HL-60/S4 treated with phorbol 12-myristate 13-acetate at 8.2 ng/mL for 4 days and 3 days (cell line): Measurements from ENCODE around the gene DNAJB9.

Source experiments
- in situ Hi-C: fragments of 300-500 bp; cut with MboI; formaldehyde crosslinking; loops from 2 replicates; pipeline ENCODE4 v1.15.0; 2022; ENCODE audit warnings: low sequenced_read_pairs

Gene DNAJB9

GRCh38 chr7:108565987-108566386 lies 3.7 kb upstream of the DNAJB9 start:
- in situ Hi-C loops = no loop called here

GRCh38 chr7:108568801-108569380 lies 783 bp upstream of the DNAJB9 start:
- in situ Hi-C loops = no loop called here

GRCh38 chr7:108570146-108570755 lies 577 bp downstream of the DNAJB9 start:
- in situ Hi-C loops = no loop called here

DNA sequence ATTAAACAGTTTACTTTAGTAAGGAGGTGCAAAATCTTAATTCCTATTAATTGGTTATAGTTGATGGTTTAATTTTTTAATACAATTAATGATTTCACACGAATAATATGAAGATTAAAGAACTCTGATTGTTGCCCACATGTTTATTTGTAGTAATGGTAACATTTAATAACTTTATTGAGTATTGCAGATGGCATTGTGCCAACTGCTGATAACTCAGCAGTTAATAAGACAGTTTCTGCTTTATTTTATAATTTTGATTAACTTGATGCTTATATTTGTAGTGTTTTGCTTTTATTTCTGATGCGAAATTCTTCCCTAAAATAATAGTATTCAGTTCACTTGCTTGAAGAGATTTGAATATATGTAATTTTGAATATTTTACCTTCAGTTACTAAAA lies 2.8 kb downstream of the DNAJB9 start:
- in situ Hi-C loops = no loop called here

DNA sequence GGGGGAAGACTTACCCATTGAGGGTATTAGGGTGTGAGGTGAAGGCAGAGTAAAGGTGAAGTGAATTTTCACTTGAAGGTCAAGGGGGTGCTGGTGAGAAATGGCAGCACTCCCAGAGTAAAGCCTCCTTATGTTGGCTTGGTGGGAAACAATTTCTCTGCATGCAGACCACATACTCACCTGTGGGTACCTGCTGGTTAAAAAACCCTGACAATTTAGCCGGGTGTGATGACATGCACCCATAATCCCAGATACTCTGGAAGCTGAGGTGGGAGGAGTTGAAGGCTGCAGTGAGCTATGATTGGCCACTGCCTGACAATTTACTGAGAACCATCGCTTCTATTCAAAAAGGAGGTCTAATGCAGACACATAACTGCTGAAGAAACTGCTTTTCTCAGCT lies 5.5 kb downstream of the DNAJB9 start:
- in situ Hi-C loops = no loop called here

DNA sequence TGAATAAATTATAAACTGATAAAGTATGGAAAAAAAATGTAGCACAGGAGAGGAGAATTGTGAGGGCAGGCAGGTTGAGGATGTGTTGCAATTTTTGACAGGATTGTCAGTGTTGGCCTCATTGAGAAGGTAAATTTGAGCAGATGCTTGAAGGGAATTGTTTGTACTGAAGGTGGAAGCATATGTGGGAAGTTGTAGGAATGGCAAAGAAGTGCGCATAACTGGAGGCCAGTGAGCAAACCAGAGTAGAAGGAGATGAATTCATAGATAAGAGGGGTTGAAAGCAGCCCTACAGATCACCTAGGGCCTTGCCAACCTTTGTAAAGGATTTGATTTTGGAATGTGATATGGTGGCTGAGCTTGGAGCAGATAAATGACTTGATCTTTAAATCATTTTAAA lies 6.4 kb downstream of the DNAJB9 start:
- in situ Hi-C loops = no loop called here

DNA sequence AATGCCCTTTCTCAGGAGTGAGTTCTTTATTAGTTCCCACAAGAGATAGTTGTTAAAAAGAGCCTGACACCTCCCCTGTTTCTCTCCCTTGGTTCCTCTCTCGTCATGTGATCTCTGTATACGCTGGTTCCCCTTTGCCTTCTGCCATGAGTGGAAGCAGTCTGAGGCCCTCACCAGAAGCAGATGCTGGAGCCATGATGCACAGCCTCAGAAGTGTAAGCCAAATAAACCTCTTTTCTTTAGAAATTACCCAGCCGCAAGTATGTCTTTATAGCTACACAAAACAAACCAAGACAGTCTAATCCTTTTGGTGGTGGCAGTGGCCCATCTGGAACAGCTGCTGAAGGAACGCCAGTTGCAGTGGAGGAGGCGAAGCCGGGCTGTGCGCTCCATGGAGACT lies 9.3 kb downstream of the DNAJB9 start:
- in situ Hi-C loops = no loop called here

GRCh38 chr7:108580298-108580697 lies 10.6 kb downstream of the DNAJB9 start:
- in situ Hi-C loops = no loop called here

DNA sequence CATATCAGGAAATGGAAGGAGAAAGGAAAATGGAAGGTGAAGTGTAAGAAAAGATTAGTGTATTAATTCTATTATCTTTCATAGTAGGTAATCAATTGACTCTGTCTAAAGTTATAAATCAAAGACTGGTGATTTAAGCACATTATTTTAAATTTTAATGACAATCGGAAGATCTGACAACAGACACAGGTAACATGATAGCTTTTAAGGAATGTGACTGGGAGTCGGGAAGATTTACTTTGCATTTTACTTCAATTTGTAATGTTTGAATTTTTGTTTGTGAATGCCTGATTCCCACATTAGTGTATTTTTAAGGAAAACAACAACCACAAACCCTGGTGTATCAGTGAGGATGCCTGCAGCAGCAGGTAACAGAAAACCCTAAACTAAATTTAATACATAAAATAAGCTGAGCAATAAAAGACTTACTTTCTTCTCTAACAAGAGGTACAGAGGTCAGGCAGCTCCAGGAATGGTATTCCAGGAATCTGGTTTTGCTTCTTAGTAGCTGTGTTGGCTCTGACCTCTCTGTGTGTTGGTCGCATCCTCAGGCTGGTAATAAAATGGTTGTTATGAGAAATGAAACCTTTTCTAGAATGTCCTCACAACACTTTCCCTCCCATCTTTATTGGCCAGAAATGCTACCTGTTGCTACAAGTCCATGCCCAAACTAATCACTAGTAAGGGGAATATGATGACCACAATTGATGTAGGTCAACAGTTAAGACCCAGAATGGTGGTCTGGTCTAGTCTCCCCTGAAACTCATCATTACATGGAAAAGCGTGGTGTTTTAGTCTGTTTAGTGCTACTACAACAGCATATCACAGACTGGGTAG lies 12.2 kb downstream of the DNAJB9 start:
- in situ Hi-C loops = no loop called here

DNA sequence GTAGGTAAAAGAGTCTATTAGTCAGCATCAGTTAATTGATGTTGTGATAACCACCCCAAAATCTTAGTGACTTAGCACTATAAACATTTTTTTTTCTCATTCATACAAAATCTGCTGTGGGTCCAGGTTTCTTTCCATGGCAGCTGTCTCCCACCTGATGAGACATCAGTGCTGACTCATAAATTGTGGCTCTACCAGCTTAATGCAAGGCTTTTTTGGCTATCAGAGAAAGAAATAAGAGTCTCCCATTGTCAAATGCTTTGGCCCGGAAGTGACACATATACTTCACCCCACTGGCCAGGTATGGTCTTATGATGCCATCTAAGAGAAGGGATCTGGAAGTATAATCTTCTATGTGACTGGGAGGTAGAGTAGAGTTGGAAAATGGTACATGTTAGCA lies 14.5 kb downstream of the DNAJB9 start:
- in situ Hi-C loops = no loop called here

- in situ Hi-C loops = no loop called here
Measured at GRCh38 chr7:108585843-108586242, 16.2 kb downstream of the DNAJB9 start.

- in situ Hi-C loops = no loop called here
Measured at GRCh38 chr7:108586274-108586710, 16.6 kb downstream of the DNAJB9 start.

- in situ Hi-C loops = no loop called here
Measured at GRCh38 chr7:108589199-108589598, 19.5 kb downstream of the DNAJB9 start.

GRCh38 chr7:108589874-108590273 lies 20.2 kb downstream of the DNAJB9 start:
- in situ Hi-C loops = no loop called here

DNA sequence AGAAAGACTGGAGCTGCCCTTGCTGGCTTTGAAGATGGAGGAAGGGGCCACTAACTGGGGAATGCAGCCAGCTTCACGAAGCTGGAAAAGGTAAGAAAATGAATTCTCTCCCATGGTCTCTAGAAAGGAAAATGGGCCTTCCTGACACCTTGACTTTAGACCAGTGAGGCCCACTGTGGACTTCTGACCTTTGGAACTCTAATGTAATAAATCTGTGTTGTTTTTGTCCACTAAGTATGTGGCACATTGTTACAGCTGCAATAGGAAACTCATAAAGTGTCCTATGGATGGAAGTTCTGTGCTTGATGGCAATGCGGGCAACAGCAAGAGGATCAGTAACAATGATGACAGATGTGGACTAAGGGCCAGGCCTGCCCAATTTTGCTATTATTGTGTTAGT lies 20.9 kb downstream of the DNAJB9 start:
- in situ Hi-C loops = no loop called here

DNA sequence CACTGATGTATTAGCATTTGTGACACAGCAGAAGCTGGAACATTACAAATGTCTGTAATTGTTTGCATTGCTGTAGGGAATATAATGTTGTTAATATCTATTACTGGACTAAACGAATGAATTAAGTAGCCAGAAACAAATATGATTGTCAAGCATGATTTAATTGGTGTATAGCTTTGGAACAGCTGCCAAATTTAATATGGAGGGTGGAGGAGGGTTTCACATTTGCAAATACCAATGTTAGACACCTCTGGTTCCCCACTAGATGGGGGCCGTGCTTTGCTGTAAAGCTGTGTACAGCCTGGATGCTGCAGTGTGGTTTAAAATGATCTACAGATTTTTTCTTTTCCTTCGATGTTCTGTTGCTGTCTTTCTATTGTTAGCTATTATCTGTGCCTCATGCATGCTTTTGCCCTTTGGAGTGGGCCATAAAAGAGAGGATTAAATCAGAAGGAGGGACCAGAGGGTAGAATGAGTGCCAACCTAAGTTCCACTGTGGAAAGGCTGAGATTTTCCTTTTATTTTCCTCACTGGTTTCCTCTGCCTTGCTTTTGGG lies 23.1 kb downstream of the DNAJB9 start:
- in situ Hi-C loops = no loop called here

DNA sequence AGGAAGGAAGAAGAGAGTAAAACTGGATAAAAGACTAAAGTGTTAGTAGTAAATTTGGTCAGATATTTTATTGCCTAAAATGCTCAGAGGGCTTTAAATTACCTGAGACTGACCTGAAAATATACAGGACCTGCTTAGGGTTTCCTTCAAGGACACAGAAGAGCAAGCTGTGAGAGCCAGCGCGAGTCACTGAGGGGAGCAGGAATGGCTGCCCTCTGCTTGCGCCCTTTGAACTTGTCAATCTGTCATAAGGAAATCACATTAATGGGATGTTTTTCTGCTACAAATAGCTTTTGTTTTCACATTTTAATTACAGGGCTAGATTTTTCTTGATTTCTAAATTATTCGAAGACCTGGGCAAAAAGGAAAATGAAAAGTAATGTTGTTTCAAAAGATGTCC lies 26.9 kb downstream of the DNAJB9 start:
- in situ Hi-C loops = no loop called here

GRCh38 chr7:108598153-108598552 lies 28.5 kb downstream of the DNAJB9 start:
- in situ Hi-C loops = no loop called here

- in situ Hi-C loops = no loop called here
Measured at GRCh38 chr7:108598914-108599580, 29.4 kb downstream of the DNAJB9 start.

DNA sequence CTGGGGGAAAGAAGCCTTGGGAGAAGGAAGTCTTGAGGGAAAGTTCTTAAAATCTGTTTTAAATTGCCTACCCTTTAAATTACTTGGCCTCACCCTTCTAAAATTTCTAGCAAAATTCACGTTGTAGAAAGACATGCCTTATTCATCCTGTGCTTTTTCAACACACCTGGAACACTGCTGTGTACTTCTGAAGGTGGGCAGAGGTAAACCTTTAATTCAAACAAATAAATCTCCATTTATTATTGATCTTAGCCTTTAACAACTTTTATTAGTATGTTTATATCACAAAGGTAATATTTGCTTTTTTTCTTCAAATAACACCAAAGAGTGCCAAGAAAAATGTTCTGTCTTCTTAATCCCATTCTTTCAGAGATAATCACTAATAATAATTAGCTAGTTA lies 30.7 kb downstream of the DNAJB9 start:
- in situ Hi-C loops = no loop called here

DNA sequence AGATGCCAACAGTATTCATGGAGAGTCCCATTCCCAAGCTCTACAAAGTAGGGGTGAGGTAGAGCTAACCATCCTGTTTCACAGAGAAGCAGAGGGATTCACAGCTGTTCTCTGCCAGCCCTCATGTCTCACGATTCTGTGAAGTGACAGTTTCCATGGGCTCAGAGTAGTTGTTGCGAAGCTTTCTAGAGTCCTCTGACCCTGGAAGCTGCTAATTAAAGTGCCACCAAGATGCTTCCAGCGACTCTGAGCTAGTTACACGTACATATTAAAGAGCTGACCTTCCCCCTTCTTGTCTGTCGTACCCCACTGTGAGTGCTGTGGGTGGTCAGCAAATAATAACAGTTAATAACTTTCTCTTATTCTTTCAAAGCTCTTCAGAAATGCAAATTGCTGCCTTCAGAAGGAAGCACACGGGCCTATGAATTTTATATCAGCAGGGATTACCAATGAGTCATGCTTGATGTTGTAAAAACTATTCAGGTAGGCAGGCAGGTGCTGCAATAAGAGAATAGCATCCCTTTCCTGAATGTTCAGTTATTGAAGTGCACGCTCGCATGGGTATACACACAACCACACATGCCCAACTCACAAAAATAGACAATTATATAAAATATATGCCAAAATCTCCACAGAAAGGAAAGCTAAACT lies 34.1 kb downstream of the DNAJB9 start:
- in situ Hi-C loops = no loop called here
